PC-9 (cell line): ENCODE data around the gene BRF1. TPM values are rescaled to one million over a fixed set of nuclear protein-coding genes. Genes with fewer than 3 reads are reported as not detected.

Experiments
- BruUV-seq: library from RNA; stranded (reverse); fragments of 400-500 nt; replicated peaks from 2 replicates; lab custom pipeline; 2021; lab: Mats Ljungman, UMichigan
- CTCF ChIA-PET: fragments of 300-600 bp; sonication (Branson Sonifier 250); formaldehyde crosslinking; loops from one replicate; lab custom pipeline; 2022; ENCODE audit warnings: antibody characterized with exemption; lab: Charles Lee
- POLR2A ChIA-PET: fragments of 300-600 bp; sonication (Branson Sonifier 250); formaldehyde crosslinking; loops from one replicate; lab custom pipeline; 2022; ENCODE audit warnings: antibody characterized with exemption; ENCODE audit not compliant: unreplicated experiment; lab: Charles Lee
- DNase-seq, 2 experiments: peaks; one replicate each; pipeline versions ENCODE4 v3.0.0 to v3.0.0-alpha.2; 2015 to 2022; ENCODE audit warnings: mixed read lengths in 1 of 2
- H2AFZ ChIP-seq: fragments of 200-600 bp; sonication (generic); 2 replicates; pipeline ENCODE4 v1.8.1; 2017; ENCODE audit warnings: antibody characterized with exemption
- H3F3A ChIP-seq: fragments of 200-600 bp; sonication (generic); 2 replicates; pipeline ENCODE4 v1.8.1; 2017; ENCODE audit warnings: antibody characterized with exemption, mild to moderate bottlenecking, low read depth; ENCODE audit not compliant: insufficient read depth
- H3K27ac ChIP-seq: fragments of 200-600 bp; sonication (generic); 2 replicates; pipeline ENCODE4 v1.6.1; 2016; ENCODE audit warnings: mixed run types
- H3K27me3 ChIP-seq: fragments of 200-600 bp; sonication (generic); 2 replicates; pipeline ENCODE4 v1.6.1; 2016; ENCODE audit warnings: low read depth, mixed run types; ENCODE audit not compliant: insufficient read depth
- H3K36me3 ChIP-seq: fragments of 200-600 bp; sonication (generic); 2 replicates; pipeline ENCODE4 v1.6.1; 2016; ENCODE audit warnings: low read depth, mixed run types
- H3K4me1 ChIP-seq: fragments of 200-600 bp; sonication (generic); replicated peaks from 2 replicates; pipeline ENCODE4 v1.6.1; 2016; ENCODE audit warnings: mixed run types; ENCODE audit not compliant: insufficient read depth
- H3K4me2 ChIP-seq: fragments of 200-600 bp; sonication (generic); 2 replicates; pipeline ENCODE4 v1.6.1; 2017; ENCODE audit warnings: mixed run types
- H3K4me3 ChIP-seq: fragments of 200-600 bp; sonication (generic); 2 replicates; pipeline ENCODE4 v1.6.1; 2016; ENCODE audit warnings: mixed run types
- H3K79me2 ChIP-seq: fragments of 200-600 bp; sonication (generic); 2 replicates; pipeline ENCODE4 v1.6.1; 2017; ENCODE audit warnings: low read depth, mixed run types
- H3K9me2 ChIP-seq: fragments of 200-600 bp; sonication (generic); 2 replicates; pipeline ENCODE4 v1.8.1; 2017; ENCODE audit warnings: mild to moderate bottlenecking; ENCODE audit not compliant: insufficient read depth
- H3K9me3 ChIP-seq: fragments of 200-600 bp; sonication (generic); 2 replicates; pipeline ENCODE4 v1.8.1; 2016; ENCODE audit warnings: low read depth; ENCODE audit not compliant: insufficient read depth
- H4K20me1 ChIP-seq: fragments of 200-600 bp; sonication (generic); 2 replicates; pipeline ENCODE4 v1.8.1; 2017; ENCODE audit not compliant: insufficient read depth
- EZH2 ChIP-seq: fragments of 200-600 bp; sonication (generic); IDR thresholded peaks from 2 replicates; pipeline ENCODE4 v1.8.0; 2017; ENCODE audit warnings: antibody characterized with exemption, low read depth
- intact Hi-C: fragments of 100-400 bp; cut with micrococcal nuclease; formaldehyde crosslinking; loops from one replicate; pipeline ENCODE4 v1.10.0; 2022; ENCODE audit not compliant: unreplicated experiment
- total RNA-seq: library from RNA; stranded (reverse); gene quantifications from 2 replicates; pipeline ENCODE4 v1.2.3, GENCODE V29; 2021
- TF ChIP-seq, protein P1 (sequence below): fragments of 200-600 bp; sonication (generic); conservative IDR thresholded peaks from 2 replicates; pipeline ENCODE4 v1.6.1; 2017; ENCODE audit warnings: mixed run types, antibody characterized with exemption, mild to moderate bottlenecking, moderate library complexity

The BRF1 gene
- total RNA-seq, 1 experiment from 2014 or later: 24.8 TPM

DNA sequence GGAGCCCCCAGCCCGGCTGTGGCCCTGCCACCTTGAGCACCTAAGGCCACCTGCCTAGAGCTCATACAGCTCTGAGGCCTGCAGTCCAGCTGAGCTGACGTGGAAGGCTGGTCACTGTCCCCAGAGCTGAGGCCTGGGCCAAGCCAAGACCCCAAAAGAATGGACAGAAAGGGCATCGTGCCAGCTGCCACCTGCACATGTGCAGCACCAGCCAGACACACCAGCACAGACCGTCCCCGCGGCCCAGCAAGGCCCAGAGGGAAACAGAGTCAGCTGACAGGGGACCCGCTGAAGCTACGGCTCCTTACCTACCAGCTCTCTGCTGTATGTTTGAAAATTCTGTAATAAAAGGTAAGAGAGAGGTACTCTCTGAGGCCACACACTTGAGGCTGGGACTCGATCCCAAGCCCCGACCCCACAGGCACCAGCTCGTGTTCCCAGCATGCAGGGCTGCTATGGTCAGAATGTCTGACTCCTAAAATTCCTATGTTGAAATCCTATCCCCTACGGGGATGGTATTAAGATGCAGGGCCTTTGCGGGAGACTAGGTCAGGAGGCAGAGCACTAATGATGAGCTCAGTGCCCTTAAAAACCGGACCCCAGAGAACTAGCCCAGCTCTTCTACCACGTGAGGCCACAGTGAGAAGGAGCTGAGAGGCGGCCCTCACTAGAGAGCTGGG, 25.4 kb downstream of the BRF1 start:
- ChIA-PET CTCF (interaction anchor here (0.6 to 1.1 kb wide), 2 partner anchors 13 to 505 kb away, joined by 4 read pairs; no protein-coding TSS in a partner anchor), POLR2A (no interaction called here)
- H3K4me2 ChIP-seq: no peak overlapping the region
- no peak for DNase-seq
- H2AFZ ChIP-seq: no peak overlapping the region
- H3K4me1 ChIP-seq: peaks cover 8% of the 10 kb centered on the region
- H3K27ac ChIP-seq: no peak overlapping the region
- H3K36me3 ChIP-seq: no peaks in the 10 kb centered on the region
- peaks cover 26% of the 10 kb centered on the region for H4K20me1 ChIP-seq
- intact Hi-C loops: no loop called here
- peaks cover 5% of the 10 kb centered on the region; the same call in 1 of the 2 replicates for H3K79me2 ChIP-seq
- TF ChIP-seq, protein P1, sequence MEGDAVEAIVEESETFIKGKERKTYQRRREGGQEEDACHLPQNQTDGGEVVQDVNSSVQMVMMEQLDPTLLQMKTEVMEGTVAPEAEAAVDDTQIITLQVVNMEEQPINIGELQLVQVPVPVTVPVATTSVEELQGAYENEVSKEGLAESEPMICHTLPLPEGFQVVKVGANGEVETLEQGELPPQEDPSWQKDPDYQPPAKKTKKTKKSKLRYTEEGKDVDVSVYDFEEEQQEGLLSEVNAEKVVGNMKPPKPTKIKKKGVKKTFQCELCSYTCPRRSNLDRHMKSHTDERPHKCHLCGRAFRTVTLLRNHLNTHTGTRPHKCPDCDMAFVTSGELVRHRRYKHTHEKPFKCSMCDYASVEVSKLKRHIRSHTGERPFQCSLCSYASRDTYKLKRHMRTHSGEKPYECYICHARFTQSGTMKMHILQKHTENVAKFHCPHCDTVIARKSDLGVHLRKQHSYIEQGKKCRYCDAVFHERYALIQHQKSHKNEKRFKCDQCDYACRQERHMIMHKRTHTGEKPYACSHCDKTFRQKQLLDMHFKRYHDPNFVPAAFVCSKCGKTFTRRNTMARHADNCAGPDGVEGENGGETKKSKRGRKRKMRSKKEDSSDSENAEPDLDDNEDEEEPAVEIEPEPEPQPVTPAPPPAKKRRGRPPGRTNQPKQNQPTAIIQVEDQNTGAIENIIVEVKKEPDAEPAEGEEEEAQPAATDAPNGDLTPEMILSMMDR: no peak
- TF ChIP-seq EZH2: no peak
- no peaks in the 10 kb centered on the region for H3K9me3 ChIP-seq
- no peaks in the 10 kb centered on the region for H3K27me3 ChIP-seq
- no TSS peak for BruUV-seq
- no peaks in the 10 kb centered on the region for H3F3A ChIP-seq
- no peak overlapping the region for H3K4me3 ChIP-seq
- no peaks in the 10 kb centered on the region for H3K9me2 ChIP-seq

- POLR2A ChIA-PET: no interaction called here
- no TSS peak for BruUV-seq
- Histone ChIP-seq H3K9me3 (no peaks in the 10 kb centered on the region), H3K27ac (no peak overlapping the region), H3K79me2 (peaks cover 5% of the 10 kb centered on the region; the same call in 1 of the 2 replicates), H3F3A (no peaks in the 10 kb centered on the region), H3K4me2 (no peak overlapping the region), H3K4me3 (no peak overlapping the region), H3K27me3 (no peaks in the 10 kb centered on the region), H3K9me2 (no peaks in the 10 kb centered on the region), H3K4me1 (peaks cover 8% of the 10 kb centered on the region), H3K36me3 (no peaks in the 10 kb centered on the region), H2AFZ (no peak overlapping the region), H4K20me1 (peaks cover 25% of the 10 kb centered on the region)
- no peak for DNase-seq
- TF ChIP-seq, protein P1: no peak
- TF ChIP-seq EZH2: no peak
- intact Hi-C loops: no loop called here
- CTCF ChIA-PET: no interaction called here
Observed at GRCh38 chr14:105274637-105275036, 26.2 kb downstream of the BRF1 start.

DNA sequence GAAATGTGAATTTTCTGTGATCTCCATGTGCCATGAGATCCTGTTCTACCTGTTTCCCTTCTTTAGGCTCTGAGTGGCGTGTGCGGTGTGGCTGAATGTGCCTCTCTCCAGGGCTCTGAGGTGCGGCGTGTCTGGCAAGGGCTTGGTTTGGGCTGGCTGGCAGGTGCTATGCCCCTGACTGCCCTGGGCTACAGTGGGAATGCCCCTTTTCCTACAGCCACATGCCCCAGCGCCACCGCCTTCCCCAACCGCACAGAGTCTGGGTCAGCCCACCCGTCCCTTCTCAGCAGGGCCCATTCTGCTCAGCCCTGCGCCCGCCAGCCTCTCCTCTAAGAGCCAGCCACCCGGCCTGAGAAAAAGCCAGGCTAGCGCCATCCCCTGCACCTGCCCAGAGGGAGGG, 27.7 kb downstream of the BRF1 start:
- Histone ChIP-seq H3K4me3 (no peak overlapping the region), H3F3A (no peaks in the 10 kb centered on the region), H3K27ac (no peak overlapping the region), H3K4me2 (no peak overlapping the region), H3K79me2 (0 out of 2 replicates have a peak, but pooled peaks cover 5% of the 10 kb centered on the region), H3K4me1 (peaks cover 8% of the 10 kb centered on the region), H3K27me3 (no peaks in the 10 kb centered on the region), H2AFZ (no peak overlapping the region), H3K36me3 (no peaks in the 10 kb centered on the region), H4K20me1 (peaks cover 21% of the 10 kb centered on the region; the same call in 1 of the 2 replicates), H3K9me3 (no peaks in the 10 kb centered on the region), H3K9me2 (no peaks in the 10 kb centered on the region)
- intact Hi-C loops: no loop called here
- BruUV-seq: no TSS peak
- peak; percentile 45 to 58 for DNase-seq
- CTCF ChIA-PET: no interaction called here
- TF ChIP-seq, protein P1: no peak
- no peak for TF ChIP-seq EZH2
- POLR2A ChIA-PET: no interaction called here
